ENCODE measurements around the gene UBE3A.

The UBE3A gene

GRCh38 chr15:25426896-25427610 lies 11.8 kb downstream of the UBE3A start:
- DNase-seq (ENCODE audit: extremely low spot score) = no peak
- CTCF ChIA-PET = no interaction called here
- POLR2A ChIA-PET = no interaction called here
- no peak for TF ChIP-seq LEF1 (IDR thresholded peaks at IDR 0.05; ENCODE audit: borderline replicate concordance)
- TF ChIP-seq FOXA1 (IDR thresholded peaks at IDR 0.05) = no peak
- TF ChIP-seq BHLHE40 (IDR thresholded peaks at IDR 0.05; ENCODE audit: borderline replicate concordance) = no peak
- no peak for TF ChIP-seq TARDBP (IDR thresholded peaks at IDR 0.05)

GRCh38 chr15:25424073-25424472 lies 14.8 kb downstream of the UBE3A start:
- DNase-seq (ENCODE audit: extremely low spot score) = no peak
- ChIA-PET CTCF (no interaction called here), POLR2A (no interaction called here)
- TF ChIP-seq ZNF384 (IDR thresholded peaks at IDR 0.05) = no peak

GRCh38 chr15:25422021-25422420 lies 16.8 kb downstream of the UBE3A start:
- CTCF ChIA-PET = no interaction called here
- DNase-seq (ENCODE audit: extremely low spot score) = no peak
- POLR2A ChIA-PET = no interaction called here
- no peak for TF ChIP-seq TARDBP (IDR thresholded peaks at IDR 0.05)
- no peak for TF ChIP-seq ELF4 (IDR thresholded peaks at IDR 0.05)
- TF ChIP-seq ARNT (IDR thresholded peaks at IDR 0.05) = no peak

DNA sequence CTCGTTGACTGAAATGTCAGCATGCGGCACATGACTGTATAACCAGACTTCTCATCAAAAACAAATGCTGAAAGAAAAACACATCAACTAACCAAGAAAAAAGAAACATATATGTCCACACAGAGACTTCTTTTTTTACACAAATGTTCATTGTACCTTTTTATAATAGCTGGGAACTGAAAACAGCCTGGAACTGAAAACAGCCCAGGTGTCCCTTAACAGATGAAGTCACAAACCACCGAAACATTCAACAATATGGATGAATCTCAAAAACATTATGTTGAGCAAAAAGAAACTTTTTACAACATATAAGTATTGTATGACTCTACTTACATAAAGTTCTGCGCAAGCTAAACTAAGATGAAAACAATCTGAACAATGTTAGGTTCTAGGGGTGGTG lies 20.6 kb downstream of the UBE3A start:
- no peak for DNase-seq (ENCODE audit: extremely low spot score)
- TF ChIP-seq NFRKB (IDR thresholded peaks at IDR 0.05) (no peak), SUZ12 (IDR thresholded peaks at IDR 0.05) (no peak), FOXM1 (IDR thresholded peaks at IDR 0.05; ENCODE audit: borderline replicate concordance) (no peak)
- ChIA-PET CTCF (no interaction called here), POLR2A (no interaction called here)

GRCh38 chr15:25417604-25418003 lies 21.2 kb downstream of the UBE3A start:
- ChIA-PET POLR2A (no interaction called here), CTCF (no interaction called here)

DNA sequence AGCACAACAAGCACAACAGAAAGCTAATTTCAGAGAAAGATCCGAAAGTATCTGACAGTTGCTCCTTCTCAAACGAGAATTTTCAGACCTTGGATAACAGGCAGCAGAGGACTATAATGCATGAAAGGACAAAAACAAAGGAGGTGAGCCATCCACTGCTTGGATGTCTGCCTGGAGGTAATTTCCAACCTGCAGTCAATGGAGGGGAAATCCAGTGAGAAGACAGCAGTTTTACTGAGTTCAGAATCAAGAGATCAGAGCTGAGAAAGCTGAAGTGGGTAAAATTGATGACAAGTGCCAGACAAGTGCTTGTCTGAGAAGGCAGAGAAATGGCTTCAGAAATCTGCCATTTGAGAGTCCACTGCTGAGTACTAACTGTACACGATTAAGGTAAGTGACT lies 22.1 kb downstream of the UBE3A start:
- ChIA-PET POLR2A (no interaction called here), CTCF (no interaction called here)
- no peak for DNase-seq (ENCODE audit: extremely low spot score)
- no peak for TF ChIP-seq LEF1 (IDR thresholded peaks at IDR 0.05; ENCODE audit: borderline replicate concordance)

More at GRCh38 chr15:25417604-25418003, 21.2 kb downstream of the UBE3A start:
- no peak for DNase-seq (ENCODE audit: extremely low spot score)
- TF ChIP-seq ZNF384 (IDR thresholded peaks at IDR 0.05) (no peak), FOXM1 (IDR thresholded peaks at IDR 0.05; ENCODE audit: borderline replicate concordance) (no peak), NFRKB (IDR thresholded peaks at IDR 0.05) (no peak), L3MBTL2 (conservative IDR thresholded peaks at IDR 0.05) (no peak), FOXA1 (IDR thresholded peaks at IDR 0.05) (no peak), SUZ12 (IDR thresholded peaks at IDR 0.05) (no peak), PKNOX1 (IDR thresholded peaks at IDR 0.05) (no peak), SP1 (IDR thresholded peaks at IDR 0.05) (no peak), HDGF (IDR thresholded peaks at IDR 0.05; ENCODE audit: borderline replicate concordance) (no peak), LEF1 (IDR thresholded peaks at IDR 0.05; ENCODE audit: borderline replicate concordance) (no peak), ARNT (IDR thresholded peaks at IDR 0.05) (no peak), BHLHE40 (IDR thresholded peaks at IDR 0.05; ENCODE audit: borderline replicate concordance) (no peak), CTBP1 (IDR thresholded peaks at IDR 0.05; ENCODE audit: borderline replicate concordance) (no peak), FOXK2 (IDR thresholded peaks at IDR 0.05) (no peak), TARDBP (IDR thresholded peaks at IDR 0.05) (no peak), ELF4 (IDR thresholded peaks at IDR 0.05) (no peak)

DNA sequence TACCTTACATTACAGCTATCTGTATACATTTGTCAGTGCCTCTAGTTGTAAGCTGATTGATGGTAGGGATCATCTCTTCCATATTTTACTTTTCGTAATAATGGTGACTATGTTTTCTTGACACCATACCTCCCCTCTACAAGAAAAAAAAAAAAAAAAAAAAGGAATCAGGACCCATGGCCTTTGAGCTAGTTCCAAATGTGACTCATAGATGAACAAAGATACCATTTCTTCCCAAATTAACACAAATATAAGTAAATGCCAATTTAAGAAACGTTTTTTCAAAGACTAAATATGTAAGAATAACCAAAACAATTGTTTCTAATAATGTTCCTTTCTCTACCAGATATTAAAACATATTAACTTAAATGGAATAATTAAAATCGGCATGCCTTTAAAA lies 23.1 kb downstream of the UBE3A start:
- POLR2A ChIA-PET = no interaction called here
- CTCF ChIA-PET = no interaction called here
- DNase-seq (ENCODE audit: extremely low spot score) = no peak
- no peak for TF ChIP-seq SUZ12 (IDR thresholded peaks at IDR 0.05)
- no peak for TF ChIP-seq FOXA1 (IDR thresholded peaks at IDR 0.05)
- TF ChIP-seq FOXK2 (IDR thresholded peaks at IDR 0.05) = no peak
- TF ChIP-seq FOXM1 (IDR thresholded peaks at IDR 0.05; ENCODE audit: borderline replicate concordance) = no peak
- no peak for TF ChIP-seq ARNT (IDR thresholded peaks at IDR 0.05)
- TF ChIP-seq L3MBTL2 (conservative IDR thresholded peaks at IDR 0.05) = no peak
- TF ChIP-seq BHLHE40 (IDR thresholded peaks at IDR 0.05; ENCODE audit: borderline replicate concordance) = no peak
- no peak for TF ChIP-seq CTBP1 (IDR thresholded peaks at IDR 0.05; ENCODE audit: borderline replicate concordance)
- TF ChIP-seq ELF4 (IDR thresholded peaks at IDR 0.05) = no peak
- no peak for TF ChIP-seq PKNOX1 (IDR thresholded peaks at IDR 0.05)
- no peak for TF ChIP-seq NFRKB (IDR thresholded peaks at IDR 0.05)
- TF ChIP-seq TARDBP (IDR thresholded peaks at IDR 0.05) = no peak
- no peak for TF ChIP-seq ZNF384 (IDR thresholded peaks at IDR 0.05)
- no peak for TF ChIP-seq SP1 (IDR thresholded peaks at IDR 0.05)
- no peak for TF ChIP-seq LEF1 (IDR thresholded peaks at IDR 0.05; ENCODE audit: borderline replicate concordance)

DNA sequence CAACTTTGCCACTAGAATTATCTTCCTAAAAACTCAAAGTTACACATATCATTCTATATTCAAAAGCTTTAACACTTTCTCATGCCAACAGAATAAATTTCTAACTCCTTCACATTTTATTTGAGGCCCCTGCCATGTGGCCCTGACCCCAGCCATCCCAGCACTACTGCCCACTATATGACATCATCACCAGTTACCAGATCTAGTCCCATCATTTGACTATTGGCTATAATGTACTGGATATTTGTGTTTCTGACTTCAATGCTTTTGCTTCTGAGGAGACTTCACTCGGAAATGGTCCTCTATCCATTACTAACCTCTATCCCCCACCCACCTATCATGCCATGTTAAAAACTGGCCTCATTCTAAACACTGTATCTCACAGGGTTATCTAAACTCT lies 23.6 kb downstream of the UBE3A start:
- ChIA-PET CTCF (no interaction called here), POLR2A (no interaction called here)
- no peak for DNase-seq (ENCODE audit: extremely low spot score)
- no peak for TF ChIP-seq BHLHE40 (IDR thresholded peaks at IDR 0.05; ENCODE audit: borderline replicate concordance)
- TF ChIP-seq PKNOX1 (IDR thresholded peaks at IDR 0.05) = no peak
- no peak for TF ChIP-seq SUZ12 (IDR thresholded peaks at IDR 0.05)
- TF ChIP-seq FOXM1 (IDR thresholded peaks at IDR 0.05; ENCODE audit: borderline replicate concordance) = no peak
- no peak for TF ChIP-seq LEF1 (IDR thresholded peaks at IDR 0.05; ENCODE audit: borderline replicate concordance)
- TF ChIP-seq HDGF (IDR thresholded peaks at IDR 0.05; ENCODE audit: borderline replicate concordance) = no peak
- TF ChIP-seq NFRKB (IDR thresholded peaks at IDR 0.05) = no peak
- no peak for TF ChIP-seq TARDBP (IDR thresholded peaks at IDR 0.05)
- TF ChIP-seq ARNT (IDR thresholded peaks at IDR 0.05) = no peak
- no peak for TF ChIP-seq ZNF384 (IDR thresholded peaks at IDR 0.05)
- no peak for TF ChIP-seq SP1 (IDR thresholded peaks at IDR 0.05)
- no peak for TF ChIP-seq FOXA1 (IDR thresholded peaks at IDR 0.05)
- TF ChIP-seq ELF4 (IDR thresholded peaks at IDR 0.05) = no peak
- no peak for TF ChIP-seq FOXK2 (IDR thresholded peaks at IDR 0.05)
- no peak for TF ChIP-seq CTBP1 (IDR thresholded peaks at IDR 0.05; ENCODE audit: borderline replicate concordance)
- no peak for TF ChIP-seq L3MBTL2 (conservative IDR thresholded peaks at IDR 0.05)

All from HEK293T (cell line).